Aorta (tissue), 5 donors: ENCODE results near the gene MYL5. TPM values are rescaled to one million over a fixed set of nuclear protein-coding genes. Genes with fewer than 3 reads are reported as not detected.
"Not testable (repeated sequence)": the region's sequence is repeated elsewhere in the genome, so short reads cannot be mapped to it uniquely, and the experiment has no call there.

Source experiments
- ATAC-seq: fragments of 200-7000 bp; cut with Tn5 transposase; one replicate; pipeline ENCODE4 v1.9.1; 2022; ENCODE audit warnings: moderate library complexity; ENCODE audit not compliant: low FRiP score
- DNase-seq, 2 donors: peaks; one replicate each; pipeline ENCODE4 v3.0.0-alpha.2; 2020
- H3K27ac ChIP-seq, 2 donors: one replicate each; pipeline ENCODE4 v1.5.1; 2013; ENCODE audit warnings: low read length in 2 of 2, mild to moderate bottlenecking in 2 of 2, moderate library complexity in 2 of 2, control low read depth in 1 of 2, inconsistent platforms in 1 of 2, low read depth in 1 of 2
- H3K27me3 ChIP-seq, 2 donors: one replicate each; pipeline ENCODE4 v1.6.1; 2013; ENCODE audit warnings: control low read depth in 1 of 2, low read length in 1 of 2, mild to moderate bottlenecking in 1 of 2, moderate library complexity in 1 of 2; ENCODE audit not compliant: insufficient read depth in 2 of 2, control insufficient read depth in 1 of 2
- H3K36me3 ChIP-seq, 2 donors: one replicate each; pipeline ENCODE4 v1.6.1; 2013; ENCODE audit warnings: control low read depth in 1 of 2, low read length in 1 of 2, mild to moderate bottlenecking in 1 of 2; ENCODE audit not compliant: insufficient read depth in 2 of 2, control insufficient read depth in 1 of 2
- H3K4me1 ChIP-seq, 2 donors: one replicate each; pipeline ENCODE4 v1.6.1; 2013; ENCODE audit warnings: low read length in 2 of 2, control low read depth in 1 of 2, mild to moderate bottlenecking in 1 of 2, moderate library complexity in 1 of 2; ENCODE audit not compliant: insufficient read depth in 2 of 2, control insufficient read depth in 1 of 2
- H3K4me3 ChIP-seq, 2 donors: one replicate each; pipeline ENCODE4 v1.5.1; 2013; ENCODE audit warnings: low read length in 2 of 2, control low read depth in 1 of 2, mild to moderate bottlenecking in 1 of 2
- H3K9me3 ChIP-seq: one replicate; pipeline ENCODE4 v1.6.1; 2013; ENCODE audit warnings: mild to moderate bottlenecking, low read length; ENCODE audit not compliant: control insufficient read depth
- WGBS, 2 donors: extraction: QIAGEN DNeasy Blood & Tissue Kit; methylation state at CpG; one replicate each; pipeline ENCODE4 v1.1.7; 2013; 5-methylcytosine and 5-hydroxymethylcytosine counted together
- intact Hi-C, 2 donors: fragments of 100-400 bp; cut with DNase I; formaldehyde crosslinking; loops; one replicate each; pipeline versions ENCODE4 v1.14.2 to v1.15.0; 2022
- polyA plus RNA-seq, 2 donors: library from polyadenylated mRNA; stranded (reverse); fragments of 200-250 nt; gene quantifications; one replicate each; pipeline ENCODE4 v1.2.3, GENCODE V29; 2013
- total RNA-seq, 2 donors: library from RNA; stranded (reverse); fragmentation: NEBNext Ultra II Directional; extraction: Animal tissue kit (Norgen Biotek cat#: 25700); gene quantifications; one replicate each; pipeline ENCODE4 v1.2.1, GENCODE V29; 2021
- donor health status: healthy with polysubstance abuse.
- donor health status: Bipolar disorder and iron deficiency.
- donor health status: DM: no; HTN: no; CAD: no.
- donor health status: DM: no; HTN: no; CAD: no.
- donor health status: DM: yes; HTN: yes; CAD: no.

MYL5 gene
- total and polyA plus RNA-seq, 4 donors, result 5.7 to 19.8 (median 13.4) TPM

GRCh38 chr4:729336-730315 is 55.3 kb downstream of the MYL5 start:
- Histone ChIP-seq H3K27ac (no peak overlapping the region), H3K36me3 (peaks cover 0 to 14% of the 10 kb centered on the region in 2 donors), H3K4me3 (no peak overlapping the region), H3K27me3 (no peaks in the 10 kb centered on the region), H3K9me3 (no peaks in the 10 kb centered on the region), H3K4me1 (no peaks in the 10 kb centered on the region)
- no peak for DNase-seq
- ATAC-seq, result no peak
- intact Hi-C loops, result no loop called here
- 91 to 92% methylated on average over 20 of the region's 20 CpGs for WGBS, 2 donors

DNA sequence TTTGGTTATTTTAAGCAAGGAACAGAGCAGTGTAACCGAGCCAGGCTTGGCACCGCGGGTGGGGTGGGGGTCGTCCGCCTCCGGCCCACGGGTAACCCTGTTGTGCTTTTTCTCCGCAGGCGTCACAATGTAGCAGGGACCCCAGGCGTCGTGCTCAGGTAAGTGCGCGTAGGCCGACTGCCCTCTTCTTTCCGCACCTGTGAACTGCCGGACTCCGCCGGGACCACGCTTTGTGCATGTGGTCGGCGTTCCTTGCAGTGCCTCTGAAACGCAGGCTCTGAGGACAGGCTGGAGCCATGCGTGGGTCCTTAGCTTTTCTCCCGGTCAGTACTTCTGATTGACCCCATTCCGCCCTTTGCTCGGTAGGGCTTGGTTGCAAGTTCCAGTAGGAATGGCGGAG is 56.2 kb downstream of the MYL5 start:
- intact Hi-C loops, result no loop called here
- no peak overlapping the region for H3K4me3 ChIP-seq
- 97% methylated on average over 27 of the region's 27 CpGs for WGBS, 2 donors

GRCh38 chr4:730946-731904 is 56.9 kb downstream of the MYL5 start:
- H3K4me3 ChIP-seq, result not testable (repeated sequence)

More for the DNA sequence above, 56.2 kb downstream of the MYL5 start:
- no peak overlapping the region for H3K27ac ChIP-seq
- H3K36me3 ChIP-seq, result peaks cover 2 to 17% of the 10 kb centered on the region in 2 donors
- no peaks in the 10 kb centered on the region for H3K4me1 ChIP-seq
- DNase-seq, result no peak
- no peaks in the 10 kb centered on the region for H3K9me3 ChIP-seq
- no peak for ATAC-seq
- no peaks in the 10 kb centered on the region for H3K27me3 ChIP-seq

More at GRCh38 chr4:730946-731904, 56.9 kb downstream of the MYL5 start:
- DNase-seq, H3K27ac ChIP-seq, H3K4me1 ChIP-seq, intact Hi-C loops, H3K9me3 ChIP-seq, ATAC-seq, H3K27me3 ChIP-seq: not testable (repeated sequence)
- WGBS, 2 donors, result 94 to 96% methylated on average over 47 to 61 of the region's 68 CpGs
- H3K36me3 ChIP-seq, result peaks cover 3 to 17% of the 10 kb centered on the region in 2 donors

Other genes starting within 250 kb of the MYL5 start
- 10 to 100 TPM; 26.4 to 33.7 TPM for gene ZNF721, start 175.4 kb upstream of the MYL5 start, total RNA-seq
- 10 to 100 TPM; 13.6 to 13.9 TPM for gene ZNF721, start 175.4 kb upstream of the MYL5 start, polyA plus RNA-seq
- 10 to 100 TPM; 45.3 to 72.1 TPM for gene PIGG, start 175.3 kb upstream of the MYL5 start, total RNA-seq
- 10 to 100 TPM; 13.4 to 45.1 TPM for gene PIGG, start 175.3 kb upstream of the MYL5 start, polyA plus RNA-seq
- gene TMEM271, start 98.2 kb upstream of the MYL5 start, total RNA-seq, result not detected
- not detected for gene TMEM271, start 98.2 kb upstream of the MYL5 start, polyA plus RNA-seq
- gene PDE6B, start 49.0 kb upstream of the MYL5 start, total RNA-seq, result 1 to 10 TPM; 1.9 to 2.4 TPM
- gene PDE6B, start 49.0 kb upstream of the MYL5 start, polyA plus RNA-seq, result 1 to 10 TPM; 1.1 to 4.0 TPM
- 100 to 1,000 TPM; 152 to 162 TPM for gene ATP5ME, start 266 bp upstream of the MYL5 start, total RNA-seq
- 100 to 1,000 TPM; 492 to 599 TPM for gene ATP5ME, start 266 bp upstream of the MYL5 start, polyA plus RNA-seq
- gene SLC49A3, start 14.6 kb downstream of the MYL5 start, total RNA-seq, result 10 to 100 TPM; 10.8 to 20.0 TPM
- gene SLC49A3, start 14.6 kb downstream of the MYL5 start, polyA plus RNA-seq, result 10 to 100 TPM in 1 of 2 donors, 1 to 10 TPM in 1; 3.0 to 22.9 TPM
- gene PCGF3, start 31.3 kb downstream of the MYL5 start, total RNA-seq, result 10 to 100 TPM; 35.7 to 59.4 TPM
- gene PCGF3, start 31.3 kb downstream of the MYL5 start, polyA plus RNA-seq, result 10 to 100 TPM; 17.7 to 38.3 TPM
- gene CPLX1, start 151.6 kb downstream of the MYL5 start, total RNA-seq, result 10 to 100 TPM in 1 of 2 donors, 1 to 10 TPM in 1; 5.2 to 13.7 TPM
- under 1 TPM; 0.13 to 0.50 TPM for gene CPLX1, start 151.6 kb downstream of the MYL5 start, polyA plus RNA-seq